C4-2B (cell line): Measurements from ENCODE around the gene TEX28.

Experiments used
- CTCF ChIP-seq: fragments of 450-650 bp; conservative IDR thresholded peaks from 2 replicates; pipeline ENCODE4 v1.5.1; 2017; ENCODE audit warnings: mild to moderate bottlenecking
- ZFX ChIP-seq: fragments of 450-650 bp; IDR thresholded peaks from 2 replicates; pipeline ENCODE4 v1.6.1; 2017

- TF ChIP-seq CTCF, result no peak
- TF ChIP-seq ZFX, result no peak
These were observed 25.5 kb upstream of the TEX28 start for GRCh38 chrX:154320406-154320805.
